ENCODE measurements around the gene NUP153.
A peak's percentile ranks its signal among the peaks of the same experiment; 100 is the strongest.
"Not testable (repeated sequence)": the region's sequence is repeated elsewhere in the genome, so short reads cannot be mapped to it uniquely, and the experiment has no call there.

The NUP153 gene

DNA sequence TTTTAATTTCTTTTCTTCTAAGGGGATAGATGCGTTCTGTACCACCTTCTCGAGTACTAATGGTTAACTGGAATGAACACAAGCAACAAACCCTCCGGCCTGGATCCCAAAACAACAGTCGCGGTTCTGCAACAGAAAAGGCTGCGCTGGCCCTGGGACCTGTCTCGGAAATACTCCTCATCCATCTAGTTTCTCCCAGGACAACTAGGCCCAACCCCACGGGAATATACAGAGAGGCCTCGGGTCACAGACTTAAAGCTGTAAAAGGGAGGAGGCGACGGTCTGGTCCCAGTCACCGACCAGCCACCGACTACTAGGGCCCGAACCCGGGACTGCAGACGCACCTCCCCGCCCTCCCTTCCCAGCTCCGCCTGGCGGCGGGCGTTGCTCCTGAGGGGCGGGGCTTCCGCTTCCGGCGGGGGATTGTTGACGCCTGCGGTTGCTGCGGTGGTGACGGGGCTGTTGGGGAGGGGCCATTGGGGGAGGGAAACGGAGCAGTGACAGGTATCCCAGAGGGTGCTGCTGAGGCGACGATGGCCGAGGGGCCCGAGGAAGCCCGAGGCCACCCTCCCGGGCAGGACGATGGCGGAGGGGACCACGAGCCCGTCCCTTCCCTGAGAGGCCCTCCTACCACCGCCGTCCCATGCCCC, 106.7 kb downstream of the NUP153 start, which contains the start of gene FAM8A1:
FAM8A1 (plus strand) TSS at position 426 of the 650 bp plus-strand sequence; CDS start at position 534, 108 bp downstream.
- DNase-seq, result peak; percentile 95

DNA sequence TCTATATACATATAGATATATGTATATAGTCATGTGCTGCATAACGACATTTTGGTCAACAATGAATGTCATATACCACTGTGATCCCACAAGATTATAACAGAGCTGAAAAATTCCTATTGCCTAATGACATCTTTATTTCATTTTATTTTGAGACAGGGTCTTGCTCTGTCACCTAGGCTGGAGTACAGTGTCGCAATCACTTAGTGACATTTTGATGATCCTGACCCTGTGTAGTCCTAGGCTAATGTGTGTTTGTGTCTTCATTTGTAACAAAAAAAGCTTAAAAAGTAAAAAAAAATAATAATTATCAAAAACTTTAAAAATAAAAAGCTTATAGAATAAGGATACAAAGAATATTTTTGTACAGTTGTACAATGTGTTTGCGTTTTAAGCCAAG, 110.6 kb downstream of the NUP153 start:
- DNase-seq, result no peak

DNA sequence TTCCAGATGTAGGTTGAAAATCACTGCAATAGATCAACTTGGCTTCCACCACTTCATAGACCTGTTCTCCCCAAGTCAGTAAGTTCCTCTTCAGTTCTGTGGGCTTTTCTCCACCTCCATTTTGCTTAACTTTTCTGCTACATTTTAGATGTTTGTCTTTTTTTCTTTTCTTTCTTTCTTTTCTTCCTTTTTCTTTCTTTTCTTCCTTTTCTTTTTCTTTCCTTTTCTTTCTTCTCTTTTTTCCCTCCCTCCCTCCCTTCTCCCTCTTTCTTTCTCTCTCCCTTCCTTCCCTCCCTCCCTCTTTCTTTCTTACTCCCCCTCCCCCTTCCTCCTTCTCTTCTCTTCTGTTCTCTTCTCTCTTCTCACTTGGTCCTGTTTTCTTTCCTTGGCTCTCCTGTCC, 113.5 kb downstream of the NUP153 start:
- DNase-seq, result no peak

DNA sequence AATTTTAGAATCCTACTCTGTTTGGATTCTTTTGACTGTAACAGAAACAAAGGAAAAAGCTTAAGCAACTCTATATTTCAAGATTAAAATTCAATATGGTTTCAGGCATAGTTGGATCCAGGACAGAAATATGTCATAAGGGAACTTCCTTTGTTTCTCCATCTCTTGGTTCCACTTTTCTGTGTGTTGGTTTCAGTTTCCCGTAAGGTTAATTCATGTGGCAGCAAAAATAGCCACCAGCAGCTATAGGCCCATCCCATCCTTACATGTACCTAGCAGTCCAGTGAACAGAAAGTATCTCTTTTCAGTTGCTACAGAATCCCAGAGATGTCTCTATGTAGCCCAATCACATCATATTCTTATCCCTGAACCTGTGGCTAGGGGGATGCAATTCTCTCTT, 115.4 kb downstream of the NUP153 start:
- no peak for DNase-seq

DNA sequence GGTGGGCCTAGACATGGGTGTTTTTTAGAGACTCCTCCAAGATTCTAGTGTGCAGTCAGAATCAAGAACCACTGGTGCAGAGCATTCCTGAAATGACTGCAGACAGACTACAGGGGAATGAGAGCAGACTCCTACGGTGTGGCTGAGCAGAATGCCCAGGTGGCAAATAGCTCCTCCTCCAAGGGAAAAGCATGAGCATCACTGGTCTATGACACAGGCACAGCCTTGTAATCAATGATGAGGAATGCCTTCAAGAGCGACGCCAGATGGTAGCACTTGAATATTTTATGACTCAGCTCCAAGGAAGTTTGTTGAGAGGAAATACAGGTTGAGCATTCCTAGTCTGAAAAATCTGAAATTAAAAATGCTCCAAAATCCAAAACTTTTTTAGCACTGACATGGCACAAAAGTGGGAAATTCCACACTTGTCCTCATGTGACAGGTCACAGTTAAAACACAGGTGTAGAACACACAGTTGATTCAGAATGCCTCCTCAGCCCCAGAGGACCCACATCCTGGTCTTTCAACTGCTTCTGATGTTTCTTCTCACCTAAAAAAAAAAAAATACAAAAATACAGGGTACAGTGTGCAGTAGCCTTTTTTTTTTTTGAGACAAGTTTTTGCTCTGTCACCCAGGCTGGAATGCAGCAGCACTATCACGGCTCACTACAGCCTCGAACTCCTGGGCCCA, 117.2 kb downstream of the NUP153 start:
- no peak for DNase-seq

DNA sequence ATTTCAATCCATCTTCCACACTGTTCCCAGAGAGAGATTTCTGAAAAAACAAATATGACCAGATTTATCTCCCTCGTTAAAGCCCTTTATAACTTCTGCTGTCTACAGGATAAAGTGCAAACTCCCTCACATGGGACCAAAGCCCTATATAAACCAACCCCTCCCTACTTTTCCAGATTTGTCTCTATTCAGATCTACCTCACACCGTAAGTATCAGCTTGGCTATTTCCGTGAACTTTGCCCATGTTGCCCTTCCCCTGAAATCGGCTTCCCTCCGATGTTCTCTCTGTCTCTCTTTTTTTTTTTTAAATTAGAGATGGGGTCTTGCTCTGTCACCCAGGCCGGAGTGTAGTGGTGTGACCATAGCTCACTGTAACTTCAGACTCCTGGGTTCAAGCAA, 118.7 kb downstream of the NUP153 start:
- no peak for DNase-seq

DNA sequence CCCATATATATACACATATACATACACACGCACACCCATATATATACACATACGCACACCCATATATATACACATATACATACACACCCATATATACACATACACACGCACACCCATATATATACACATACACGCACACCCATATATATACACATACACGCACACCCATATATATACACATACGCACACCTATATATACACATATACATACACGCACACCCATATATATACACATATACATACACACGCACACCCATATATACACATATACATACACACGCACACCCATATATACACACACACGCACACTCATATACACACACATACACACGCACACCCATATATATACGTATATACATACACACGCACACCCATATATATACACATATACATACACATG, 120.1 kb downstream of the NUP153 start:
- DNase-seq, result not testable (repeated sequence)

DNA sequence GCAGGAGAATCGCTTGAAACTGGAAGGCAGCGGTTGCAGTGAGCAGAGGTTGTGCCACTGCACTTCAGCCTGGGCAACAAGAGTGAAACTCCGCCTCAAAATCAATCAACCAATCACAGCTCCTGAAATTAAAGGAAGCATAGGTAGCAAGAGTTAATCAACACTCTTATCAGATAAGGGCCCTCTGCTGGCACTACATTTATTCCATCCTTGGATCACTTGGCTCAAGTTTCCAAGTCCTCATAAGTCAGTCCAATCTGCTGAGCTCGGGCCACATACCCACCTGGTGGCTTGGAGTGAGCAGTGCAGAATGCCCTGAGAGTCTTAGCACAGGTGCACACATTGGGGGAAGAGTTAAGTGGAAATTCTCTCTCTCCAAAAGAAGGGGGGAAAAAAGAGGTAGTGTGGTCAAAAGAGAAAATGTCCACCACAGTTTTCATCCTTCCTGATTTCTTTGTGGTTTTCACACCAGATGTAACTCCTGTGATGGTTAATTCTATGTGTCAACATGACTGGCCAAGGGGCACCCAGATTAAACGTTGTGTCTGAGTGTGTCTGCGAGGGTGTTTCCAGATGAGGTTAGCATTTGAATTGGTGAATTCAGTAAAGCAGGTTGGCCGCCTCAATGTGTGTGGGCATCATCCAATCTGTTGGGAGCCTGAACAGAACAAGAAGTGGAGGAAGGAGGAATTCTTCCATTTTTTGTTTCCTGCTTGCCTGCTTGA, 120.8 kb downstream of the NUP153 start:
- no peak for DNase-seq

DNA sequence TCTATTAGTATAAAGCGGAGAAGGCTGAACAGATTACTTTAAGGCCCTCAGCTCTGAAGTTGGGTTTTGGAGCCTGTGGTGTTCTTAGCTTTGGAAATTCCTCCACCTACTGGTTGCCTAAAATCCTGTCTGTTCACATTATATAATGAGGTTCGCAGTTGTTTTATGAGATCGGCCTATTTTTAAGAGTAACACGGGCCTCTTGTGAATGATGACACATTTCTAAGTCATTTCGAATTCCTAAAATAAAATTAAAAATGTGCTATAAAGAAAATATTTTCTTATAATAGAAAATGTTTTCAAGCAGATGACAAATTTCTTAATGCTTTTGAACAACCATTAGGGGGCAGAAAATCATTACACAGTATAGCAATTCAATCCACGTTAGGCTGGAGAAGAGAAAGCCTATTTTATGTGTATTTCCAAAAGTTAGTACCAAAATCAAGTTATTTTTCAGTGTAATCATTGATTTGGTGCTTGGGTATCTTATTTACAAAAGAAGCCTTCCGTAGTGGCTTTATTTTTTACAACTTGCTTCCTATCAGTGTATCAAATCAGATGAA, 122.4 kb downstream of the NUP153 start:
- no peak for DNase-seq

DNA sequence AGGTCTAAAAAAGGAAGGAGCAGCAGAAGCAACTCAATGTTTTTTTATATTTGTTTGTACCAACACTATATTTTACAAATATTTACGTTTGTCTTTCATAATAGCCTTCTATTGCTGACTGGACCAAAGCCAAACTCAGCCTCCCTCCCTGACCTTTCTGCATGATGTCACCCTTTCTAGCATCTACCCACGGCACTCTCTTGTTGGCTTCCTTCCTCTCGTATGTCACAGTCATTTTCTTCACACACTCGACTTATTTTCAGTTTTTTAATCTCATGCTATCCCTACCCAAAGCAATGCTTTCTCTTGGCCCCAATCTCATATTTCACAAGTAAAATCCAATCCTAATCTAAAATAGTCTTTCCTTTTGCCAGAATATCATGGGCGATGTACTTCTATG, 122.9 kb downstream of the NUP153 start:
- DNase-seq, result no peak

DNA sequence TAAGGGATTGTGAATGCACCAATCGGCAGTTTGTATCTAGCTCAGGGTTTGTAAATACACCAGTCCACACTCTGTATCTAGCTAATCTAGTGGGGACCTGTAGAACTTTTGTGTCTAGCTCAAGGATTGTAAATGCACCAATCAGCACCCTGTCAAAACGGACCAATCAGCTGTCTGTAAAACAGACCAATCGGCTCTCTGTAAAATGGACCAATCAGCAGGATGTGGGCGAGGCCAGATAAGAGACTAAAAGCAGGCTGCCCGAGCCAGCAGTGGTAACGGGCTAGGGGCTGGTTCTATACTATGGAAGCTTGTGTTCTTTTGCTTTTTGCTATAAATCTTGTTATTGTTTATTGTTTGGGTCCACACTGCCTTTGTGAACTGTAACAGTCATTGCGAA, 125.4 kb downstream of the NUP153 start:
- not testable (repeated sequence) for DNase-seq

DNA sequence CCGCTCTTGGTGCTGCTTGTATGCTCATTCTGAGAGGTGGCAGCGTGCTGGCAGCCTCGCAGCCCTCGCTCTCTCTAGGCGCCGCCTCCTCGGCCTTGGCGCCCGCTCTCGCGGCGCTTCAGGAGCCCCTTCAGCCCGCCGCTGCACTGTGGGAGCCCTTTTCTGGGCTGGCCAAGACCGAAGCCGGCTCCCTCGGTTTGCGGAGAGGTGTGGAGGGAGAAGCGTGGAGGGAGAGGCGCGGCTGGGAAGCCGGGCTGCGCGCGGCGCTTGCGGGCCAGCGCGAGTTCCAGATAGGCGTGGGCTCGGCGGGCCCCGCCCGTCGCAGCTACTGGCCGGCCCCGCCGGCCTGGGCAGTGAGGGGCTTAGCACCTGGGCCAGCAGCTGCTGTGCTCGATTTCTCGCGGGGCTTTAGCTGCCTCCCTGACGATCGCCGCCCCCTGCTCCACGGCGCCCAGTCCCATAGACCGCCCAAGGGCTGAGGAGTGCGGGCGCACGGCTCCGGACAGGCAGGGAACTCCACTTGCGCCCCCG, 126.1 kb downstream of the NUP153 start:
- DNase-seq, result no peak

DNA sequence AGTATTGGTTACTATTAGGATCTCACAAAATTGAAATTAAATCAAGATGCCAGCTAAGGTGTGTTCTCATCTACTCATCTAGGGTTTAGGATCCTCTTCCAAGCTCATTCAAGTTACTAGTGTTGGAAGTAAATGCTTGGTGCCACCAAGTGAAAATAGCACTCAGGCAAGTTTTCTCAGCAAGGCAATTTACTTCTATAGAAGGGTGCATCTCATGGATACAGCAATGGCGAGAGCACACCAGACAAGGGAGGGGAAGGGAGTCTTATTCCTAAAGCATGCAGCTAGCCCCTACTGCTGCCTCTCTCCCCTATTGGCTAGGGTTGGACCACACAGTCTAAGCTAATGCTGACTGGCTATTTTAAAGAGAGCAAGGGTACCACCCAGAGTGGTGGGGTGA, 129.7 kb downstream of the NUP153 start:
- no peak for DNase-seq

DNA sequence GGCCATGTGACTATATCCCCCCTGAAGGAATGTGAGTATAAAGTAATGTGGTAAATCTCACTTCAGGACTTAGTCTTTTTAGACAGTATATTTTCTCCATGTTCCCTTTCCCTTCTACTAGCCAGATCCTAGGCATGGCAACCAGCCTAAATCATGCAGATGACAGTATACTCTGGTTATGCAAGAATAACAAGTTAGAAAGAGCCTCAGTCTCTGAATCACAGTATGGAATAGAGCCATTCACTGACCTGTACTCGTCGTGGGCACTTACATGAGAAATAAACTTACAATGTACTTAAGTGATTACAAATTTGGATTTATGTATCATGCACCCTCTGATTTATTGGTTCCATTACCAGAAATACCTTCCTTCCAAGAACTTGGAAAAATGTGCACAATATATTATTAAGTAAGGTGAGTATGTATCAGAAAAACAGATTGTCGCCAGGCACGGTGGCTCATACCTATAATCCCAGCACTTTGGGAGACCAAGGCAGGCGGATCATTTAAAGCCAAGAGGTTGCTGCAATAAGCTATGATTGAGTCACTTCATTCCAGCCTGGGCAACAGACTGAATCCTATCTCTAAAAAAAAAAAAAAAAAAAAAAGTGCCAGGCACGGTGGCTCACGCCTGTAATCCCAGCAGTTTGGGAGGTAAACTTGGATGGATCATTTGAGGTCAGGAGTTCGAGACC, 131.7 kb downstream of the NUP153 start:
- DNase-seq, result no peak

DNA sequence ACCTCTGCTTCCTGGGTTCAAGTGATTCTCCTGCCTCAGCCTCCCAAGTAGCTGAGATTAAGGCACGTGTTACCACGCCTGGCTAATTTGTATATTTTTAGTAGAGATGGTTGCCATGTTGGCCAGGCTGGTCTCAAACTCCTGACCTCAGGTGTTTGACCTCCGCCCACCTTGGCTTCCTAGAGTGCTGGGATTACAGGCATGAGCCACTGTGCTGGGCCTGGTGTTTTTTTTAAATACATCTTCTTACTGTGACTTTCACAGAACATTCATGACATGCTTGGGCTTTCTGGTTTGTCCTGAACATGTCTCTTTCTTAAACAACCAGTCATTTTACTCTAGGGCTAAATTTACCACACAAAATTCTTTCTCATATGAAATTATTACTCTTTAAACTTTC, 141.3 kb downstream of the NUP153 start:
- no peak for DNase-seq
